ENCODE results near the gene C1orf174.

C1orf174 gene

GRCh38 chr1:3943123-3943431 is 43.0 kb upstream of the C1orf174 start:
- TF ChIP-seq, protein P1, sequence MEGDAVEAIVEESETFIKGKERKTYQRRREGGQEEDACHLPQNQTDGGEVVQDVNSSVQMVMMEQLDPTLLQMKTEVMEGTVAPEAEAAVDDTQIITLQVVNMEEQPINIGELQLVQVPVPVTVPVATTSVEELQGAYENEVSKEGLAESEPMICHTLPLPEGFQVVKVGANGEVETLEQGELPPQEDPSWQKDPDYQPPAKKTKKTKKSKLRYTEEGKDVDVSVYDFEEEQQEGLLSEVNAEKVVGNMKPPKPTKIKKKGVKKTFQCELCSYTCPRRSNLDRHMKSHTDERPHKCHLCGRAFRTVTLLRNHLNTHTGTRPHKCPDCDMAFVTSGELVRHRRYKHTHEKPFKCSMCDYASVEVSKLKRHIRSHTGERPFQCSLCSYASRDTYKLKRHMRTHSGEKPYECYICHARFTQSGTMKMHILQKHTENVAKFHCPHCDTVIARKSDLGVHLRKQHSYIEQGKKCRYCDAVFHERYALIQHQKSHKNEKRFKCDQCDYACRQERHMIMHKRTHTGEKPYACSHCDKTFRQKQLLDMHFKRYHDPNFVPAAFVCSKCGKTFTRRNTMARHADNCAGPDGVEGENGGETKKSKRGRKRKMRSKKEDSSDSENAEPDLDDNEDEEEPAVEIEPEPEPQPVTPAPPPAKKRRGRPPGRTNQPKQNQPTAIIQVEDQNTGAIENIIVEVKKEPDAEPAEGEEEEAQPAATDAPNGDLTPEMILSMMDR (IDR thresholded peaks at IDR 0.05; ENCODE audit: low read depth, low read length): no peak
- no peak overlapping the region for H3K4me3 ChIP-seq (ENCODE audit: low read depth, low read length)

DNA sequence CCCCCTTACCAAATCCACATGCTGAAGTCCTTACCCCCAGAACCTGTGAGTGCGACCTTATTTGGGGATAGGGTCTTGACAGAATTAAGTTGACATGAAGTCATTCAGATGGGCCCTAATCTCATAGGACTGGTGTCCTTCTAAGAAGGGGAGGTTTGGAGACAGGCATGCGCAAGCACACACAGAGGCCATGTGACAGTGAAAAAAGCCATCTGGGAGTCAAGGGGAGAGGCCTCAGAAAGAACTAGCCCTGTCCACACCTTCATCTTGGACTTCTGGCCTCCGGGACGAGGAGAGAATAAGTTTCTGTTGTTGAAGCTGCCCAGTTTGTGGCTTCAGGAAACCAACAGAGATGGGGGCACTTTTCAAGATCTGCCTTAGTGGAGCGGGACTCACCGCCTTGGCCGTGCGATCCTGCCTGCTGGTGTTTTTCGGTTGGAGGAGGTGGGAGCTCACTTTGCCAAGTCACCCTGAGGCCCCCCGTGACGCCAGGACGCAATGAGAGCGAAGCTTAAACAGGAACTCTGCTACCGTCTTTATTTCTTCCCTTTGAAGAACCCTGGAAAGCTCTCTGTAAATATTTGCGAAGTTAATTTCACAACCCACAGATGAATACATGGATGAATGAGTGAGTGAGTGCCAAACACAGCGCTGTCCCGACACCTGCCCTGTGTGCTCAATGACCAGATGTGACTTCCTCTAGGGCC is 42.5 kb upstream of the C1orf174 start:
- TF ChIP-seq, protein P1 (IDR thresholded peaks at IDR 0.05; ENCODE audit: low read depth, low read length): no peak
- no peak overlapping the region for H3K4me3 ChIP-seq (ENCODE audit: low read depth, low read length)

- H3K4me3 ChIP-seq (ENCODE audit: low read depth, low read length): no peak overlapping the region
- TF ChIP-seq, protein P1 (IDR thresholded peaks at IDR 0.05; ENCODE audit: low read depth, low read length): no peak
Measured at GRCh38 chr1:3940754-3941345, 40.8 kb upstream of the C1orf174 start.

- no peak overlapping the region for H3K4me3 ChIP-seq (ENCODE audit: low read depth, low read length)
- TF ChIP-seq, protein P1 (IDR thresholded peaks at IDR 0.05; ENCODE audit: low read depth, low read length): no peak
Measured at GRCh38 chr1:3940081-3940753, 40.1 kb upstream of the C1orf174 start.

DNA sequence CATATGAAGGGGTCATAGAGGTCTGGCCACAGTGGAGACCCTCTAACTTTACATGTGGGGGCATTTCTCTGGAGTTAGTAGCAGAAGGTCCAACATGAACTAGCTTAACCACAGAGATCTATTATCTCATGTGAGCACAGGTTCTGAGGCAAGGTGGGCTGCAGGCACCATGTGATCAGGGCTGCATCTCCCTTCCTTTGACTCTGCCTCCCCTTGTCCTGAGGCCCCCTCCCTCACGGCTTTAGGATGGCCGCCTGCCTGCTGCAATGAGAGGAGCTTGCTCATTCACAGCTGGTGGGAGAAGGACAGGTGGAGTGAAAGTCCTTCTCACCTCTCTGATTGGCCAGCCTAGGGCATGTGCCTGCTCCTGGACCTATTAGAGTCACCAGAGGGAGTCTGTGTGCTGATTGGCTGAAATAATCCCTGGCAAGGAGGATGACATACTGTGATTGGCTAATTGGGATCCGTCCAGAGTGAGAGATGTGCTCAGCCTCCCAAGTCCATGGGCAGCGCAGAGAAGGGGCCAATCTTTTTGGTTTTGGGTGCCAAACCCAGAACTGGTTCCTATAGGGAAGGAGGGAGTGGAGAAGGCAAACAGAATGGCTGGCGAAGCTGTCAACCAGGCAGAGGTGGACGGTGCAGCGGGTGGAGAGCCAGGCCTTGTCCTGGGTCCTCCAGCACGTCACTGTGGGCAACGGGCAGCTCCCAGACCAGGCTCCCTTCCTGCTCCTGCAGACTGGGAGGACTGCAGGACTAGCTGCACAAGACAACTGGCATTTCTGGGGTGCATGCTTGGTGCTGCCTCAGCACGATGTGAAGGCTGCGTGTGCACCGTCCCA is 39.4 kb upstream of the C1orf174 start:
- H3K4me3 ChIP-seq (ENCODE audit: low read depth, low read length): no peak overlapping the region
- TF ChIP-seq, protein P1 (IDR thresholded peaks at IDR 0.05; ENCODE audit: low read depth, low read length): no peak

- TF ChIP-seq, protein P1 (IDR thresholded peaks at IDR 0.05; ENCODE audit: low read depth, low read length): no peak
- H3K4me3 ChIP-seq (ENCODE audit: low read depth, low read length): no peak overlapping the region
Measured at GRCh38 chr1:3932156-3932919, 32.3 kb upstream of the C1orf174 start.
